HEK293 (cell line): ENCODE data around the gene PAIP2.
A peak's percentile ranks its signal among the peaks of the same experiment; 100 is the strongest.

Source experiments
- CTCF ChIA-PET: fragments of 350-600 bp; formaldehyde crosslinking; extraction: SDS; loops from one replicate; lab custom pipeline; 2021; ENCODE audit warnings: antibody characterized with exemption; lab: Yijun Ruan, JAX
- POLR2A ChIA-PET: fragments of 300-600 bp; formaldehyde crosslinking; extraction: SDS; loops from one replicate; lab custom pipeline; 2020; ENCODE audit warnings: antibody characterized with exemption, inconsistent platforms; lab: Yijun Ruan, JAX
- H3K27ac ChIP-seq: fragments of 200-500 bp; sonication (Bioruptor generic); 2 replicates; pipeline ENCODE4 v1.5.1; 2014; ENCODE audit warnings: low read depth, low read length, control low read depth, inconsistent platforms; ENCODE audit errors: extremely low read depth
- H3K36me3 ChIP-seq, 2 experiments: fragments of 200-500 bp in 1 of 2; sonication (Bioruptor generic) in 1 of 2; 1 replicate in 1 of 2; 2 replicates in 1 of 2; pipeline ENCODE4 v1.5.1; 2014 to 2017; ENCODE audit warnings: inconsistent platforms in 2 of 2, low read length in 2 of 2; ENCODE audit not compliant: control insufficient read depth in 2 of 2, insufficient read depth in 1 of 2
- H3K4me1 ChIP-seq: fragments of 200-500 bp; sonication (Bioruptor generic); 2 replicates; pipeline ENCODE4 v1.5.1; 2014; ENCODE audit warnings: mild to moderate bottlenecking, low read length, inconsistent platforms; ENCODE audit not compliant: control insufficient read depth, insufficient read depth
- H3K4me3 ChIP-seq: 2 replicates; pipeline ENCODE4 v1.5.1; 2011; ENCODE audit warnings: low read depth, mild to moderate bottlenecking, control low read depth, low read length, moderate library complexity
- H3K9me3 ChIP-seq: fragments of 200-500 bp; sonication (Bioruptor generic); 2 replicates; pipeline ENCODE4 v1.5.1; 2014; ENCODE audit warnings: low read depth, low read length, inconsistent platforms; ENCODE audit not compliant: control insufficient read depth, insufficient read depth
- BCL11B ChIP-seq: fragments of 450-650 bp; formaldehyde crosslinking; IDR thresholded peaks from 2 replicates; pipeline ENCODE4 v1.5.1; 2016; ENCODE audit warnings: low read depth, missing biosample characterization, missing genetic modification characterization
- GLI2 ChIP-seq: fragments of 450-650 bp; formaldehyde crosslinking; IDR thresholded peaks from 2 replicates; pipeline ENCODE4; 2017; ENCODE audit warnings: missing biosample characterization, missing genetic modification characterization, low read depth, borderline replicate concordance
- GLIS1 ChIP-seq: fragments of 450-650 bp; formaldehyde crosslinking; IDR thresholded peaks from 2 replicates; pipeline ENCODE4 v1.5.1; 2016; ENCODE audit warnings: missing biosample characterization, missing genetic modification characterization
- OVOL3 ChIP-seq: fragments of 450-650 bp; formaldehyde crosslinking; IDR thresholded peaks from 2 replicates; pipeline ENCODE4 v1.5.1; 2016; ENCODE audit warnings: missing biosample characterization, missing genetic modification characterization
- PATZ1 ChIP-seq: fragments of 450-650 bp; formaldehyde crosslinking; IDR thresholded peaks from 2 replicates; pipeline ENCODE4 v1.5.1; 2016; ENCODE audit warnings: missing biosample characterization, missing genetic modification characterization
- SP3 ChIP-seq: fragments of 450-650 bp; formaldehyde crosslinking; IDR thresholded peaks from 2 replicates; pipeline ENCODE4 v1.5.1; 2016; ENCODE audit warnings: missing biosample characterization, missing genetic modification characterization
- WT1 ChIP-seq: fragments of 450-650 bp; formaldehyde crosslinking; IDR thresholded peaks from 2 replicates; pipeline ENCODE4 v1.5.1; 2016; ENCODE audit warnings: missing biosample characterization, missing genetic modification characterization
- YY1 ChIP-seq: fragments of 450-650 bp; formaldehyde crosslinking; IDR thresholded peaks from 2 replicates; pipeline ENCODE4 v1.5.1; 2018; ENCODE audit warnings: missing biosample characterization, missing genetic modification characterization
- ZBTB17 ChIP-seq: fragments of 450-650 bp; formaldehyde crosslinking; IDR thresholded peaks from 2 replicates; pipeline ENCODE4 v1.5.1; 2016; ENCODE audit warnings: missing biosample characterization, missing genetic modification characterization
- ZBTB20 ChIP-seq: fragments of 450-650 bp; formaldehyde crosslinking; IDR thresholded peaks from 2 replicates; pipeline ENCODE4 v1.5.1; 2016; ENCODE audit warnings: missing biosample characterization, missing genetic modification characterization
- ZBTB8A ChIP-seq: fragments of 450-650 bp; formaldehyde crosslinking; IDR thresholded peaks from 2 replicates; pipeline ENCODE4 v1.5.1; 2016; ENCODE audit warnings: missing biosample characterization, missing genetic modification characterization
- ZNF174 ChIP-seq: fragments of 450-650 bp; formaldehyde crosslinking; IDR thresholded peaks from 2 replicates; pipeline ENCODE4 v1.5.0; 2017; ENCODE audit warnings: missing biosample characterization, mild to moderate bottlenecking, missing genetic modification characterization
- ZNF184 ChIP-seq: fragments of 450-650 bp; IDR thresholded peaks from 2 replicates; pipeline ENCODE4 v1.5.1; 2018; ENCODE audit warnings: missing biosample characterization, mild to moderate bottlenecking, missing genetic modification characterization
- ZNF211 ChIP-seq: fragments of 450-650 bp; formaldehyde crosslinking; IDR thresholded peaks from 2 replicates; pipeline ENCODE4 v1.5.1; 2016; ENCODE audit warnings: low read depth, missing biosample characterization, missing genetic modification characterization
- ZNF26 ChIP-seq: fragments of 450-650 bp; formaldehyde crosslinking; IDR thresholded peaks from 2 replicates; pipeline ENCODE4 v1.5.1; 2016; ENCODE audit warnings: missing biosample characterization, missing genetic modification characterization
- ZNF280C ChIP-seq: fragments of 450-650 bp; formaldehyde crosslinking; IDR thresholded peaks from 2 replicates; pipeline ENCODE4 v1.5.1; 2016; ENCODE audit warnings: missing biosample characterization, missing genetic modification characterization
- ZNF335 ChIP-seq: fragments of 450-650 bp; formaldehyde crosslinking; conservative IDR thresholded peaks from 2 replicates; pipeline ENCODE4 v1.5.1; 2016; ENCODE audit warnings: missing biosample characterization, missing genetic modification characterization
- ZNF404 ChIP-seq: fragments of 450-650 bp; formaldehyde crosslinking; IDR thresholded peaks from 2 replicates; pipeline ENCODE4 v1.5.1; 2017; ENCODE audit warnings: missing biosample characterization, missing genetic modification characterization
- ZNF48 ChIP-seq: fragments of 450-650 bp; formaldehyde crosslinking; IDR thresholded peaks from 2 replicates; pipeline ENCODE4 v1.5.1; 2016; ENCODE audit warnings: missing biosample characterization, missing genetic modification characterization
- ZNF610 ChIP-seq: fragments of 450-650 bp; formaldehyde crosslinking; IDR thresholded peaks from 2 replicates; pipeline ENCODE4 v1.5.1; 2016; ENCODE audit warnings: missing biosample characterization, missing genetic modification characterization, borderline replicate concordance
- ZNF660 ChIP-seq: fragments of 450-650 bp; IDR thresholded peaks from 2 replicates; pipeline ENCODE4 v1.5.1; 2018; ENCODE audit warnings: missing biosample characterization, mild to moderate bottlenecking, missing genetic modification characterization
- ZSCAN16 ChIP-seq: fragments of 450-650 bp; formaldehyde crosslinking; IDR thresholded peaks from 2 replicates; pipeline ENCODE4 v1.5.1; 2016; ENCODE audit warnings: missing biosample characterization, missing genetic modification characterization
- ZSCAN30 ChIP-seq: fragments of 450-650 bp; IDR thresholded peaks from 2 replicates; pipeline ENCODE4 v1.5.1; 2018; ENCODE audit warnings: missing biosample characterization, mild to moderate bottlenecking, missing genetic modification characterization, moderate library complexity
- ZXDB ChIP-seq: fragments of 450-650 bp; formaldehyde crosslinking; IDR thresholded peaks from 2 replicates; pipeline ENCODE4 v1.5.1; 2016; ENCODE audit warnings: missing biosample characterization, missing genetic modification characterization
- TF ChIP-seq, protein P1 (sequence below): fragments of 450-650 bp; formaldehyde crosslinking; IDR thresholded peaks from 2 replicates; pipeline ENCODE4 v1.5.1; 2016; ENCODE audit warnings: missing biosample characterization, missing genetic modification characterization
- TF ChIP-seq, protein P2 (sequence below): fragments of 450-650 bp; formaldehyde crosslinking; IDR thresholded peaks from 2 replicates; pipeline ENCODE4 v1.5.1; 2016; ENCODE audit warnings: missing biosample characterization, missing genetic modification characterization

The PAIP2 gene

GRCh38 chr5:139293507-139294373 lies 47.9 kb upstream of the PAIP2 start, which contains the start of gene MATR3 (continued):
- TF ChIP-seq ZNF26 (tag by site-specific recombination) (no peak), ZNF184 (peak; percentile 39; the same call in 1 of the 2 replicates), ZSCAN16 (peak; percentile 46), ZNF660 (tag by site-specific recombination) (peak; percentile 84), ZNF335 (peak; percentile 87), OVOL3 (tag by site-specific recombination) (peak; percentile 86), BCL11B (tag by site-specific recombination) (no peak; the same call in 1 of the 2 replicates), ZBTB8A (tag by site-specific recombination) (peak; percentile 49)

DNA sequence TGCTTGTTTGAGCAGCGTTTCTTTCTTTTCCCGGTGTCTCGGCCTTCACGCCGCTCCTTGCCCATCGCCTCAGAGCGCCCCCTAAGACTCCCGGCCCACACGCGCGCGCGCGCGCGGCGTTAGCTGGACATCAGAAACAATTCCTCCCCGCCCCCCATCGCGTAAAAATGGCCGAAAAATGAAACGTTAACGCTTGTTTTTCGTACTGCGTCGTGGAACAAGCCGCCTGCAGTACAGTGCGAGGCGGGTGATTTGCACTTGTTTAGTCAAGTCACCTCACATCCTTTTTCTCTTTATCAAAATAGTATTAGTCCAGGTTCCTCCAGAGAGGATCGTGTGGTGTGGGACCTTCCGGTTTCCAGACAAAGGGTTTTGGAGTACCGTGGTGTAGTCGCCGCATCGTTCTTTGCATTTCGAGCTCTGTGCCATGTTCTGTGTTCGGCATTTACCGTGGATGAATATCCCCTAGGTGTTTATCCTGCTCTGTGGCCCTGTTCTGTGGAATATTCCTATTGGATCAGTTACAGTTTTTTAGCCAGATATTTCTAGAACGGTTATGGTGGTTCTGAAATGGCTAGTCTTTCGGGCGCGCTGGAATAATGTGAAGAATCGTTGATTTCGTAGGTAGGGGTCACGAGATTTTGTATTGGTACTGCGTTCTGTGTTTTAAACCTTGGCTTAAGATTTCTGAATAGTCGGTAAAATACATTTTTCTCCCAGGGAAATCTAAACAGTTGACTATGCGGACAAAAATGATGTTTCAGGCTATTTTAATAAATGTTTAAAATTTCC lies 47.1 kb upstream of the PAIP2 start:
- Histone ChIP-seq H3K4me3 (peak overlapping the region; percentile 93), H3K27ac (peak overlapping the region; percentile 100), H3K9me3 (no peaks in the 10 kb centered on the region), H3K4me1 (peaks cover 38% of the 10 kb centered on the region), H3K36me3 (peaks cover 0 to 3% of the 10 kb centered on the region in 2 experiments; a peak in 2 of 3 replicates)
- ChIA-PET CTCF (interaction anchor here (0.6 to 1.8 kb wide), 6 partner anchors 18 to 1122 kb away, joined by 3 to 6 read pairs (median 3); partner anchors contain the start of gene PAIP2), POLR2A (interaction anchor here (0.6 to 2.6 kb wide), 20 partner anchors 10 to 752 kb away, joined by 3 to 62 read pairs (median 5); partner anchors contain the start of genes DNAJC18, ETF1, HSPA9 and PAIP2)
- TF ChIP-seq ZSCAN30 (tag by site-specific recombination) (peak; percentile 51; the same call in 1 of the 2 replicates), ZNF174 (tag by site-specific recombination) (no peak), ZNF404 (tag by site-specific recombination) (no peak), ZXDB (no peak), ZBTB17 (tag by site-specific recombination) (peak; percentile 36; the same call in 1 of the 2 replicates), SP3 (tag by site-specific recombination) (0 out of 2 replicates have a peak, but pooled peaks have one; percentile 15), GLI2 (tag by site-specific recombination) (no peak), ZNF48 (tag by site-specific recombination) (no peak), GLIS1 (tag by site-specific recombination) (0 out of 2 replicates have a peak, but pooled peaks have one; percentile 20), ZNF280C (tag by site-specific recombination) (no peak), PATZ1 (tag by site-specific recombination) (peak; percentile 63; the same call in 1 of the 2 replicates), ZNF211 (tag by site-specific recombination) (no peak), ZNF610 (tag by site-specific recombination) (peak; percentile 80; the same call in 1 of the 2 replicates), ZBTB20 (tag by site-specific recombination) (no peak), YY1 (peak; percentile 58), WT1 (tag by site-specific recombination) (0 out of 2 replicates have a peak, but pooled peaks have one; percentile 4)
- TF ChIP-seq, protein P1, sequence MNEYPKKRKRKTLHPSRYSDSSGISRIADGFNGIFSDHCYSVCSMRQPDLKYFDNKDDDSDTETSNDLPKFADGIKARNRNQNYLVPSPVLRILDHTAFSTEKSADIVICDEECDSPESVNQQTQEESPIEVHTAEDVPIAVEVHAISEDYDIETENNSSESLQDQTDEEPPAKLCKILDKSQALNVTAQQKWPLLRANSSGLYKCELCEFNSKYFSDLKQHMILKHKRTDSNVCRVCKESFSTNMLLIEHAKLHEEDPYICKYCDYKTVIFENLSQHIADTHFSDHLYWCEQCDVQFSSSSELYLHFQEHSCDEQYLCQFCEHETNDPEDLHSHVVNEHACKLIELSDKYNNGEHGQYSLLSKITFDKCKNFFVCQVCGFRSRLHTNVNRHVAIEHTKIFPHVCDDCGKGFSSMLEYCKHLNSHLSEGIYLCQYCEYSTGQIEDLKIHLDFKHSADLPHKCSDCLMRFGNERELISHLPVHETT (tag by site-specific recombination): no peak
- TF ChIP-seq, protein P2, sequence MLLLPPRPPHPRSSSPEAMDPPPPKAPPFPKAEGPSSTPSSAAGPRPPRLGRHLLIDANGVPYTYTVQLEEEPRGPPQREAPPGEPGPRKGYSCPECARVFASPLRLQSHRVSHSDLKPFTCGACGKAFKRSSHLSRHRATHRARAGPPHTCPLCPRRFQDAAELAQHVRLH (tag by site-specific recombination): peak; percentile 43; the same call in 1 of the 2 replicates
